NCI-H1417 (cell line): Measurements from ENCODE around the gene ANKS1A.

ENCODE experiments used
- DNase-seq, 3 experiments: peaks; one replicate each; lab custom pipeline; 2025; lab: John Stamatoyannopoulos, UW

The ANKS1A gene

DNA sequence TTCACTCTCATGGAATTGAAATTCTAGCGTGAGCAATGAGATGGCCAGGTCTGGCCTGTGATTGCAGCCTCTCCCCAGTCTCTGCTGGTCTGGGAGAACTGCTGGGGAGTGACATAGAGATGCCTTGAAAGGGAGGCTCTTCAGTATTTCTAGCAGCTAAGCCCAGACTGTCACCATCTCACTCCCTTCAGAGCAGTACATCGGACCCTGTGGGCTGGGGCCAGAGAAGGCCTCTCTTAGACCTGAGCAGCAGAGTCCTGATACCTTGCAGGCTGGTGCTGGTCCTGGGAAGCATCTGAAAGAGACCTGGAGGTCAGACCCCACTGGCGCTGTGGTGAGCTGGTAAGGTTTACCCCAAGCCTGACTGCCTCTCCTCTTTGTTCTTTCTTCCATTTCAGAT is 164.6 kb downstream of the ANKS1A start:
- DNase-seq: no peak

DNA sequence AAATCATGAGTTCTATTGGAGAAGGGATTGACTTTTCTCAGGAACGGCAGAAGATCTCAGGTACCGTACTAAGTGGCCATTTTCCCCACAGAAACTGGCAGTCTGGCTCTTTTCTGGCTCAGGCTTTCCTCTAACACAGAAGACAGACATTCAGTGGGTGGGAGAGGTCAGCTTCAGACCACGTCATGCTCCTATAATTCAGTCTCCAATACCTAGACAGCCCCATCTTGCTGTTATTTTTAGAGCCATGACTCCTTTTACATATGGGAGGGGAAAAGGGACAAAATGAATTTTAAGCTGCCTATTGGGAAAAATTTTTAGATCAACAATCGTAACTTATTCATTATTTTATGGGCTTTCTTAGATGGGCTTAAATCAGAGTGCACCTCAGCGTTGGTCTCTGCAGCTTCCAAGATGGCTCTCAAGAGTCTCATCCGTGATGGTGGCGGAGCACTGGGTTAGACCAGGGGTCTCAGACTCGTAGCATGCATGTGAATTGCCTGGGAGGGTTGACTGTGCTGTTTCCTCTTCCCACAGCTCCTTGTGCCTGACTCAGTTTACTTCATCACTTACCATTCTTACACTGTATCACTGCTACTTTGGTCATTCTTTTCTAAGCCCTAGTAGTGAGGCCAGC is 165.2 kb downstream of the ANKS1A start:
- DNase-seq: no peak

DNA sequence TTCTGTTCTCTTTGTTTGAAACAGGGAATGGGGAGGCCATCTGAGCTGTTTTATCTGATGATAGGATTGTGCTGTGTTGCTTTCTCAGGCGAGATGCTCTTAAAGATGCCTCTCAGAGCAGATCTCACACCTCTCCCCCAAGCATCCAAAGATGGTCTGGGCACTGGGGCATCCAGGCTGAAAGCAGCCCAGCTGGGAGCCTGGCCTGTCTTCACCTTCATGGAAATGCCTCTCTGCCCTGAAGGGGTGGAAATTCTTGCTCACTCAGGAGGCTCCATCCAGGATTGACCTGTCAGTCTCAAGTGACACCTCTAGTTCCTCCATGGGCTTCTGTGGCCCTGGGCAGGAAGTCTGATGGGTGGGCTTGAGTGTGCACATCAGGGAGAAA is 165.7 kb downstream of the ANKS1A start:
- DNase-seq: no peak

DNA sequence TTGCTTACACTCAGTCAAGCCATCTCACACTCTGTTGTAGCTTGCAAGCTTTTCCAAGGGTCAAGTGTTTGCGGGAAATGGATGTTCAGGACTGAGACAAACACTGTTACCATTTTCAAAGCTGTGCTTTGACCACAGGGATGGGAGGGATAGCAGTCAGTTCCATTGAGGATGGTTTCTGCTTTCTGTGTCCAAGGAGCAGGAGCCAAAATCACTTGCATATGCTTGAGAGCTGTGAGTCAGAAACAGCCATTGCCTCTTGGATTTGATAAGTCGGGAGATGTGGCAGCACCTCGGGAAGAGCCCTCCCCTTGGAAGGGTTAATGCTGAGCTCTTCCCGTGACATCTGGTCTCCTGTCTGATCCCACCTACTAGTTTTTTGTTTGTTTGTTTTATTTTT is 166.8 kb downstream of the ANKS1A start:
- no peak for DNase-seq

DNA sequence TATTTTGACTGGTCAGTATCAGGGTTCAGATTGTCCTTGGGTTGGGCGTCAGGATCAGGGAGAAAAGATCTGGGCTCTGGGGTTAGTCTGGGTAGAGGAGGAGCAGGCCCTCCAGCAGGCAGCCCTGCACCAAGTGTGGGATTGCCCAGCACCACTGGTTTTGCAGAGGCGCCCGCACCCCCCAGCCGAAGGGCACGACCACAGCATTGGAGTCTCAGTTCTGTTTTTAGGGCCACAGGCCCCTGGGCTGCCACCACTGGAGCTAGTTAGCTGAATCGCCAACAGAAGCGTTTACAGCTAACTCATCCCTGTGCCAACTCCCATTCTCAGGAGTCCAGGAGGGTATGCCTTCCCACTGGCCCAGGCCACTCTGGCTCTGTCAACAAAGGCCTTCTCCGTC is 167.9 kb downstream of the ANKS1A start:
- no peak for DNase-seq

DNA sequence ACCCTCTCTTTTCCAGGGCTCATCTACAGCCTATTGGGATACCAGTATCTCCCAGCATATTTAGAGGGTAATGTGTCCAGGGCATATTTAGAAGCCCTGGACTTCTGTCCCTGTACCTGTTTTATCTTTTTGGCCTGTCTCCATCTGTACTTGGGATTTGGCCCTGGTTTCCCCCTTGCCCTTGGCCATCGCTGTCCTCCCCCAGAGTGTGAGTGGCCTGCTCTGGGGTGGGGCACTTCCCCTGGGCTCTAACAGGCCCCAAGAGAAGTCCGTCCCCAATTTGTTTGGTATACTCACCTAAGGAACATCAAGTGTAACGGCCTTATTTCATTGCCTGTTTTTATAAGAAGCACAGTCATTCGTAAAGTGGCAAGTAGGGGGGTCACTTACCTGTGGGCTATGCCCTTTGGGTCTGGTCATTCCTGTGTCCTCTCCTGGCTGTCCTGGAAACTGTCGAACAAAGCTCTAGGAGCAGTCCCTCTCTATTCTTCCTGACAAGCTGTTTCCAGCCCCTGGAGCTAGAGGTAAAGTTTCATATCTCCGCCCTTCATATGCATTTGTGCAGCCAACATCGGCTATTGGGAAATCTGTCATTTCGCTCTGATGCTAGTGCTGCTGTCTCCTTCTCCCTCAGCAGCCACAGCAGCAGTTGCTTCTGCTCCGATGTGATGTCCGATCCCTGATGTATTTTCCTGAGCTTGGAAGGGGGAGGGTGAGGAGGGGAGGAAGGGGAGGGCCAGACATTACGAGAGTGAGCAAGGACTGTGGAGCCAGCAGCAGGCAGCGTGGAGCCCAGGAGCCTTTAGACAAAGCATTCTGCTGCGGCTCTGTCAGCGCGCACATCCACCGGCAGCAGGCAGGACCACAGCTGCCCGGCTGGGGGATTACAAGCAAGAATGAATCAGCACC is 168.6 kb downstream of the ANKS1A start:
- DNase-seq: no peak

DNA sequence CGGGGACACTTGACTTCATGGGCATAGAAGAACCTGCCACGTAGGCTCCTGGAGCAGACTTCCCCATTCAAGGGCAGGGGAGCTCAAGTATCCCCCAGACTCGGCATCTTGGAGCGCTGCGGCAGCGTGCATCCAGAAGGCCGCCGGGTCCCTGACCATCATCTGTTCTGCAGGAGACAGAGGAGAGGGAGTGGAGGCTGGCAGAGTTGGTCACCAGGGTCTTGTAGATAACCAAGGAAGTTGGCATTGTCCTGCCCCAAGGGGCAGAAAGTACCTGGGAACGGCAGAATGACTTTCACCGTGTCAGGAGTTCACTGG is 169.3 kb downstream of the ANKS1A start:
- DNase-seq: no peak

DNA sequence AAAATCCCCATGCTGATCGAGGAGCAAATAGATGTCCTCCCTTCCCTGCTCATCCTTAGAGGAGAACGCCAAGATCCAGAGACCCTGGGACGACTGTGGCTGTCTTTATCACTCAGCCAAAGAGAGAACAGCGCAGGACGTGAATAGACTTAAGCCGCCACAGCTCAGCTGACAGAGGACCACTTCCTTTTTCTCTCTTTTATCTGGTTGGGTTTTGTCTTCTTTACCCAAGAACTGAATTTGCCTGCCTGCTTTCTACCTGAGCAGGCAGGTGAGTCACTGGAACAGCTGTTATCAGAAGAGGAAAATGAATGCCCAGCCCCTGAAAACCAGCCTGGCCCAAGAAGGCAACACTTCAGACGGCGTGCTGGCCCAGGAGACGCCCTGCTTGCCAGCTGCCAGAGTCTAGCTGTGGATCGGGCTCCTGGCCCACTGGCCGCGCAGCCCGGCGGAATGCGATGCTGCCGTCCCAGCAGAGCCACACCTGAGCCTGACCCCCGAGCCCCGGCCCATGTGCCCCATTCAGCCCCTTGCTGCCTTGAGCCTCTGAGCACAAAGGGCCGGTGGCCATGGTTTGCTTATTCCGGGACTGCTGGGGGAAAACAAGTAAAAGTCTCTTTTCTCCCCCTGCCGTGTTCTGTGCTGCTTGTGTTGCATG is 169.9 kb downstream of the ANKS1A start:
- no peak for DNase-seq

DNA sequence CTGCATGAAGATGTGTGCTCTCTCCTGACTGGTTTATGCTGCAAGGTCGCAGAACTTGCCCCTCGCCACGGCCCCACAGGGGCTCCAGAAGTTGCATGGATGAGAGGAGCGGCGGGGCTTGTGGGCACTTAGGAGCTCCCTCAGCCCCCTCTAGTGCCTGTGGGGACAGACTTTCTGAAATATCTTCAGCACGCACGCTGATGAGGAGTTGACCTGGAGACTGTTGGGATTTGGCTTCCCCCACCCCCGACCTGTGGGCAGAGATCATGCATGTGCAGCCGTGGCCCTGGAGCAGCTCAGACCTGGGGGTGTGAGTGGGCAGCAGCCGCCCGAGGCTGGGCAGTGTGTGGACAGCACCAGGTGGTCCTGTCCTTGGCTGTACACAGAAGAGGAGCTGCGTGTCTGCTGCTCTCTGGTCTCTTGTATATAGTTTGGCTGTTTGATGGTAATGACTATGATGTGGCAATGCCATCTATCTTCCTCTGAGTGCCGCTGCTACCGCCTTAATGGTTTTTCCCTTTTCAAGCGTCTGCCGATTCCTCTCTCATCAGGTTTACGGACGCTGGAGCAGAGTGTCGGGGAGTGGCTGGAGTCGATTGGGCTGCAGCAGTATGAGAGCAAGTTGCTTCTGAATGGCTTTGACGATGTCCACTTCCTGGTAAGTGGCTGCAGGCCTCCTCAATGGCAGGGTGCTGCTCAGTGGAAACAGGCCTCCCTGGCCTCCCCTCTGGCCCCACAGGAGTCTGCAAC is 170.7 kb downstream of the ANKS1A start:
- peak in 1 of 3 experiments; percentile 55 for DNase-seq

DNA sequence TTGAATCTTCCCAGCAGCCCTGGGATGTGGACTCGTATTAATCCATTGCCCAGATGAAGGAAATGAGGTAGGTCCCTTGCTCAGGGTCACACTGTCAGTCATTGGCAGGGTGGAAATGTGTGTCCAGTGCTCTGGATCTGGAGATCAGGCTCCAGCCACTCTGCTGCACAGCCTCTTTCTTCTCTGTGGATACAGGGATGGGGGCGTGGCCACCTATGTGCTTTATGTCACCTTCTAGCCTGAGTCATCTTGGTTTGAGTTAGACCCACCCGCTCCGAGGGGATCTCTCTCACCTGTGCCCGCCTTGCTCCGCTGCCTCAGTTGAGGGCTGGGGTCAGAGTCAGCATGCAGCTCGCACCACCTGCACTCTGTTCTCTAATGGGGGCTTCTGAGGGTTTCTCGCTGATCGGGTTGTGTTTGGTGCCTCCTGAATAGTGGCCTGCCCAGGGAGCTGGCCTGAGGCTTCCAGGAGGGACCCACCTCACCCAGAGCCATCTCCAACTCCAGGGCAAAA is 172.1 kb downstream of the ANKS1A start:
- DNase-seq: no peak

DNA sequence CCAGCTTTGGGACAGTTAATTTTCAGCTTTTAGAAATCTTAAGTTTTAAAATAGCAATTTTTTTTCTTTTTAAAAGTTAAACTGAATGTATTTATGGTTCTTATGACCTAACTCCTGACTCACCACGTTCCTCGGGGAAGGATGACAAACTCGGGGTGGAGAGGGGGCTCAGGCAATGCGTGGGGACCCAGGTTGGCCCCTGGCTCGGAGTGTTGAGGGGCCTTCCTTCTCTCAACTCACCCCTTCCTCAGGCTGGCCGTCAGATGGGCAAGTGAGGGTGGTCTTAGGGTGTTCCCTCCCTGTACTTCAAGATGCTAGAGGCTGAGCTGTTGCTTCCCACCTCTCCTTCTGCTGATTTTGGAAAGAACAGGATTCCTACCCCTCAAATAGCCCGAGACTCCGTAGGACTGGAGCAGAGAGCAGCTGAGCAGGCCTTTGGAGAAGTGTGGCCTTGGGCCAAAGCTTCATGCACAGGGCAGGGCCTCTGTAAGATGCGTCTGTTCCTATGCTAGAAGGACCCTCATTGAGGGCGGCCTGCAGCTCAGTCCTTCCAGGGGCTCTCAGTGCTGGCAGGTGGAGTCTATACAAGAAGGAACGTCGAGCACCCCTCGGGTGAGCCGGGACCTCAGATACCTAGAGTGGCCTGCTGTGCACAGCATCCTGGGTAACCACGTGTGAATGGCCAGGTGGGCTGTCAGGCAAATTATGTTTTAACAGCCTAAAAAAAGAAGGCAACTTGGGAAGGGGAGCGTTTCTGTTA is 172.8 kb downstream of the ANKS1A start:
- no peak for DNase-seq

DNA sequence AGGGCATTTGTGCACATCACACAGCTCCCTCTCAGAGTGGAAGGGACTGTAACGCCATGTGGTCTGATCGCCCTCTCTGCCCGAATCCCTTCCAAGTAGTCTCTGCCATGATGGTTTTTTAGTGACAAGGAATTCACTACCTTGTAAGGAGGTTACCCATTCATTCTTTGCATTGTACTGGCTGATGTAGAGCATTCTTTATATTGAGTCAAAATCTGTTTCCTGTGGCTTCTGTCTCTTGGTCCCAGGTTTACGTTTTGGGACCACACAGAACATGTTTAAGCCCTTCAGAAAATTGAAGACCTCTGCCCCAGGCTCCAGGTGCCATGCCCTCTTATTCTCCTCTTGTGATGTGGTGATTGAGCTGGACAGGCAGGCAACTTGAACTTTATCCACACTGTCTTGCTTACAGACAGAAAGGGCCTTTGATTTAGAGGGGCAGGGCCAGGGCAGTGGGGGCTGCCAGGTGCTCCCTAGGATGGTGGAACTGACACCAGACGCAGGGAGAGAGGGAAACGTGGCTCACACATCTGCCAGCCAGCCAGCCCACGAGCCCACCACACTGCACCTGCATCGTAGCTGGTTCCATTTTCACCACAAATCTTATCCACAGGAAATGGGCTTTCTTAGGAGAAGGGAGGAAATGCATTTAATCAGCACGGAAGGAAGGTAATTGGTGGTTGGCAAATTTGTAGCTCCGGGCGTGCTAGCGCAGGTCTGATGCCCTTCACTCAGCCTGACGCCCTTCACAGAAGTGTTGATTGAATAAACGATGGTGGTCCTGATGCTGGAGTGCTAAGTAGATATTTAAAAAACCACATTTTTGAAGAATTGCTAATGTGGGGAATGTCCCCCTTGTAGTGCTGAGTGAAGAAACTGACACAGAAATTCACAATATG is 173.9 kb downstream of the ANKS1A start:
- DNase-seq: peak in 1 of 3 experiments; percentile 5

DNA sequence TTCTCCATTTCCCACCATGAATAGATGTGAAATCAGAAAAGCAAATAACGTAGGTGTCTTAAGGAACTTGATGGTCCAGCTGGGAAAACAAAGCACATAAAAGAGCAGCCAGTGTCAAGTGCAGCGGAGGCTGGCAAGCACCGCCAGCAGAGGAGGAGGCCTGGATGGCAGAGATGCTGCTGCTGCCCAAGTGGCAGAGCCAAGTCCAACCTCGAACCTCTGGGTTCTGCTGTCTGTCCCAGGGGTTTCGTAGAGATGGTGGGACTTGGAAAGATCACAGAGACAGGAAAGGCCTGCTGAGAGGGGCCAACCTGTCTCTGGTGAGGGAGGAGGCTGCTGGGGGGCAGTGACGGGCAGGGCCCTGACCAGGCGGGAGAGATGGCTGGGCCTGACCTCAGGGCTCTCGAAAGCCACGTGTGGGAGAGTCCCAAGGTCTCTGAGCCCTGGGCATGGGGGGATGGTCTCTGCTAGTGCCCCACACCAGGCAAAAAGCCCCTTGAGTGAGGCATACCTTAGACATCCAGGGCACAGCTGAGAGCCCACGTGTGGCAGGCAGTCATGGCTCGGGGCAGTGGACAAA is 174.7 kb downstream of the ANKS1A start:
- DNase-seq: peak in 1 of 3 experiments; percentile 23

DNA sequence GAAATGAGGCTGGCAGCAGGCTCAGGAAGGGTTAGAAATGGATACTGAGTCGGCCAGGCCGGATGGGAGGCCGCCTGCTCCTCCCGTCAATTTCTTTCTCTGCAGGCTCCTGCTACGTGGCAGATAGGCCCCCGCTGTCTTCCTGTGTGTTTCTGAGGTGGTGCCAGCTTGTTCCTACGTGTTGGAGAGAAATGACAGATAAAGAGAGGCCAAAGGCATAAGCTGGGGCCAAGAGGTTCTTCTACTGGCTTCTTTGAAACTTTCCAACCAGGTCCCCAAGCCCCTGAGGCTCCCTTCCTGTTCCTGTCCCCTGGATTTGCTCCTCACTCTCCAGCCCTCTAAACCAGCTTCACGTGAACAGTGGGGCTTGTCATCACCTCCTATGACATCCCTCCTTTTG is 175.2 kb downstream of the ANKS1A start:
- DNase-seq: no peak

DNA sequence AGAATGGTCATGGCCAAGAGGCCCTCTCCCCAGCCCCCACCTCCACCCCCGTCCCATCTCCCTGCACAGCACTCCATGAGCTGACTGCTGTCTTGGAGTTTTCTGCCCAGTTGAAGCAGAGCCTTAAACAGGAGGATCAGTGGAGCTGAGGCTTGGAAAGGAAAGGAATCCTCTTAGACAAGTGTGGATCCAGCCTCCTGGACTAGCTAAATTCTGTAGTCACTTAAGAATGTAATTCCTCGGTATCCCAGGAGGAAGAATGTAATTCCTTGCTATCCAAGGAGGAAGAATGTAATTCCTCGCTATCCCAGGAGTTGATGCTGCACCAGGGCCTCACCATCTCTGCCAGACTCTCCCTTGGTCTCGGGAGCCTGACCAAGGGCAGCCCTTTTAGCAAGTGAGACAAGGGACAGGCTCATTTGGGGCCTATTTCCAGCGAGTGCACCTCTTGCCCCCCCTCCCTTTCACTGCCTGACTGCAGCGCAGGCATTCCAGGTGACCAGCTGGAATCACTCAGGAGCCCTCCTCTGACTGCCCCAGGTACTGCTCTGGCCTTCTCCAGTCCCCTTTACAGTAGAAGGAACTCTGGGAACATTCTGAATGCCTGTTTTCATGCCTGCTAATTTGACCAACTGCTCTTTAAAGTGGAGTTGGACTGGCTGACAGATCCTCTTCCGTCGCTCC is 175.8 kb downstream of the ANKS1A start:
- DNase-seq: no peak

DNA sequence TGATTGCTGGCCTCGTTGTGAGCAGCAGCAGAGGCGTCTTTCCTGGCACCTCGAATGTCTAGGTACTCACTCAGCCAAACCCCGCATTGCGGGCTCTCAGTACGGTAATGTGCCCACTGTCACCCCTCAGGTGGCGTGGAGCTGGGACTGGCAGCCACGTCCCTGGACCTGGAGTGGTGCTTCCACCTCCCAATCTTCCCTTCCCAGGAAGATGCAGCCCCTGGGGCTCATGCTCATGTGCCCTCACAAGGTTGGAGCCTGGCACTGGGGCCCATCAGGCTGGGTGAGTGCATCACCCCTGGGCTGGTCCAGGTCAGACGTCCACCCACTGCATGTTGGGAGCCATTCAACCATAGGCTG is 176.4 kb downstream of the ANKS1A start:
- DNase-seq: no peak

DNA sequence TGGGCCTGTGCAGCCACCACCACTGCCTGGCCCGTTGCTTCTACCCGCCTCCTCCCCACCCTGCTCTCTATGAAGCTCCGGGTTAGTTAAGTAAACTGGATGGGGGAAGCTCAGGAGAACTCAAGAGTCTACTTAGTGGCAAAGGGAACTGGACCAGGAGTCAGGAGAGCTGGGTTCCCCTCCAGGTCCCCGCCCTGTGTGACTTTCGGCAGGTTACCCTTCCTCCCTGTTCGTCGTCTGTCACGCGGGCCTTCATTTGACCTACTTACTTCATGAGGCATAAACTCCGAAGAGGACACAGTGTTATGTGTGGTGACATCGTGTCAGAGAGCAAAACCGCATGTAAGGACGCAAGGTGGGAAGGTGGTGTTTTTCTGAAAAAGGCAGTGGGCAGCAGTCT is 176.8 kb downstream of the ANKS1A start:
- no peak for DNase-seq

DNA sequence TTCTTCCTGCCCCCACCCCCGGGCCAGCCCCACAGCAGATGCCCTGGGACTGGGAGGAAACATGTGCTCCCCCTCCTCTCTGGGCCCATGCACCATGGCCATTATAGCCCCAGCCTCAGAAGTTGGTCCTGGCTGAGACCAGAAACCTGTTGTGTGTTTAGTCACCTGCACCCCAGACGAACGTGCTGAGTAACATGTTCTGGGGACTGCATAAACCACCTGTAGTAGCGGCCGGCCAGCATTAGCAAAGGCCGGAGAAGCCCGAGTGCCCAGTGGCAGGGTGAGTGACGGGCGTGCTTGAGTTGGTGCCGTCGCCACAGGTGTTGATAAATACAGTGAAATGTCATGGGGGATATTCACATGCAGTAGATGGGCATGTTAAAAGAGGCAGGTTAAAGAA is 178.2 kb downstream of the ANKS1A start:
- no peak for DNase-seq

DNA sequence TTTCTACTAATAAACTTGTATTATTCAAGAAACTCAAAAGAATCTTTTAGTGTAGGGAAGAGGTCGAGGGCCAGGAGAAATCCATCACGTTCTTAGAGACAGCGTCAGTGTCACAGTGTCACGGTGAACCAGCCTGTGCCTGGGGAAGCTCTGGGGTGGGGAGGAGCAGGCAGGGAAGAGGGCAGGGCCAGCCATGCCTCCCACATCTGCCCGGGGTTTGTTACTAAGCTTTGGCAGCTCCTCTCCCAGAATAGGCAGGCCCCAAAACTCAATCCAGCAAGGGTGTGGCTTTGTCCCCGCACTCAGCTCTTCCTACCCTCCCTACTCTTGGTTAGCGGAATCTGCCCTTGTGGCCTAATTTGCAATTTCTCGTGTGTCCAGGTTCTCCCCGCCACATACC is 179.2 kb downstream of the ANKS1A start:
- no peak for DNase-seq

DNA sequence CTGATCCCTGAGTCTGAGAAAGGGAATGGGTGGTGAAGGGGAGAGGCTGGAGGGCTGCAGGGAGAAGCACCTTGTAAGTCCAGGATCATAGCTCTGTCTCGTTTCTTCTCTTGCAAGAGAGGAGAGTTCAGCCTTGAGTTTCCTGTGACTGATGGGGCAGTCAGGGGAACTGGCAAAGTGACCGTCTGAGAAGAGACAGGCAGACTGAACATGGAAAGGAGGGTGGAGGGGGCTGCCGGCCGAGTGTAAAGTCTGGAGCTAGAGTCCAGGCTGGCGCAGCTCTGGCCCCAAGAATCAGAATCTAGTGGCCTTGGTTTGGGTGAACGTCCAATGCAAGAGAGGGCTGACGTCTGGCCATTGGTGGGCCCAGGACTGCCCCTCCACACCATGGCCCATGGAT is 179.6 kb downstream of the ANKS1A start:
- no peak for DNase-seq
